Measurements from ENCODE around the gene ADAD2.
"Not testable (repeated sequence)": the region's sequence is repeated elsewhere in the genome, so short reads cannot be mapped to it uniquely, and the experiment has no call there.

Gene ADAD2

DNA sequence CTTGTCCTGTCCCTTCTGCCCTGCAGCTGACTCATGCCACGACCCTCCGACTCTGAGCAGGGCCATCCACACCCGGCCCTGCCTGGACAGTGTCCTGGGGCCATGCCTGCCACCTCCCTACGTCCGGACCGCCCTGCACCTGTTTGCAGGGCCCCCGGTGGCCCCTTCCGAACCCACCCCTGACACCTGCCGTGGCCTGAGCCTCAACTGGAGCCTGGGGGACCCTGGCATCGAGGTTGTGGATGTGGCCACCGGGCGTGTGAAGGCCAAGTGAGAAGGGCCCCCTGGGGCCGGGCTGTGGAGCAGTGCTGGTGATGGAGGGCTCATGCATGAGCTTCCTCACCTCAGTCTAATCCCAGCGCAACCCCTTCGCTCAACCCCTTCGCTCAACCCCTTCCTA is 5.1 kb downstream of the ADAD2 start:
- DNase-seq (ENCODE audit: low read depth in 2 of 2): no peak
- H3K4me3 ChIP-seq (replicated peaks in 1 of 2; ENCODE audit: low read depth in 2 of 2, low read length in 2 of 2): no peak overlapping the region
- TF ChIP-seq, protein P1, sequence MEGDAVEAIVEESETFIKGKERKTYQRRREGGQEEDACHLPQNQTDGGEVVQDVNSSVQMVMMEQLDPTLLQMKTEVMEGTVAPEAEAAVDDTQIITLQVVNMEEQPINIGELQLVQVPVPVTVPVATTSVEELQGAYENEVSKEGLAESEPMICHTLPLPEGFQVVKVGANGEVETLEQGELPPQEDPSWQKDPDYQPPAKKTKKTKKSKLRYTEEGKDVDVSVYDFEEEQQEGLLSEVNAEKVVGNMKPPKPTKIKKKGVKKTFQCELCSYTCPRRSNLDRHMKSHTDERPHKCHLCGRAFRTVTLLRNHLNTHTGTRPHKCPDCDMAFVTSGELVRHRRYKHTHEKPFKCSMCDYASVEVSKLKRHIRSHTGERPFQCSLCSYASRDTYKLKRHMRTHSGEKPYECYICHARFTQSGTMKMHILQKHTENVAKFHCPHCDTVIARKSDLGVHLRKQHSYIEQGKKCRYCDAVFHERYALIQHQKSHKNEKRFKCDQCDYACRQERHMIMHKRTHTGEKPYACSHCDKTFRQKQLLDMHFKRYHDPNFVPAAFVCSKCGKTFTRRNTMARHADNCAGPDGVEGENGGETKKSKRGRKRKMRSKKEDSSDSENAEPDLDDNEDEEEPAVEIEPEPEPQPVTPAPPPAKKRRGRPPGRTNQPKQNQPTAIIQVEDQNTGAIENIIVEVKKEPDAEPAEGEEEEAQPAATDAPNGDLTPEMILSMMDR (IDR thresholded peaks at IDR 0.05; ENCODE audit: low read depth, low read length): no peak

- no peak for DNase-seq (ENCODE audit: low read depth in 2 of 2)
- TF ChIP-seq, protein P1 (IDR thresholded peaks at IDR 0.05; ENCODE audit: low read depth, low read length): no peak
- no peak overlapping the region for H3K4me3 ChIP-seq (replicated peaks in 1 of 2; ENCODE audit: low read depth in 2 of 2, low read length in 2 of 2)
Observed at GRCh38 chr16:84196727-84197394, 5.9 kb downstream of the ADAD2 start.

GRCh38 chr16:84197466-84198128 is 6.6 kb downstream of the ADAD2 start:
- no peak for DNase-seq (ENCODE audit: low read depth in 2 of 2)
- TF ChIP-seq, protein P1 (IDR thresholded peaks at IDR 0.05; ENCODE audit: low read depth, low read length): no peak
- H3K4me3 ChIP-seq (replicated peaks in 1 of 2; ENCODE audit: low read depth in 2 of 2, low read length in 2 of 2): no peak overlapping the region

- no peak overlapping the region for H3K4me3 ChIP-seq (replicated peaks in 1 of 2; ENCODE audit: low read depth in 2 of 2, low read length in 2 of 2)
- TF ChIP-seq, protein P1 (IDR thresholded peaks at IDR 0.05; ENCODE audit: low read depth, low read length): no peak
- peak; percentile 73 to 85 for DNase-seq (ENCODE audit: low read depth in 2 of 2)
Observed at GRCh38 chr16:84198401-84198800, 7.4 kb downstream of the ADAD2 start.

- TF ChIP-seq, protein P1 (IDR thresholded peaks at IDR 0.05; ENCODE audit: low read depth, low read length): no peak
- no peak for DNase-seq (ENCODE audit: low read depth in 2 of 2)
- no peak overlapping the region for H3K4me3 ChIP-seq (replicated peaks in 1 of 2; ENCODE audit: low read depth in 2 of 2, low read length in 2 of 2)
Observed at GRCh38 chr16:84199097-84199496, 8.1 kb downstream of the ADAD2 start.

- H3K4me3 ChIP-seq (replicated peaks in 1 of 2; ENCODE audit: low read depth in 2 of 2, low read length in 2 of 2): no peak overlapping the region
- DNase-seq (ENCODE audit: low read depth in 2 of 2): no peak
- TF ChIP-seq, protein P1 (IDR thresholded peaks at IDR 0.05; ENCODE audit: low read depth, low read length): no peak
Observed at GRCh38 chr16:84199861-84200260, 8.9 kb downstream of the ADAD2 start.

DNA sequence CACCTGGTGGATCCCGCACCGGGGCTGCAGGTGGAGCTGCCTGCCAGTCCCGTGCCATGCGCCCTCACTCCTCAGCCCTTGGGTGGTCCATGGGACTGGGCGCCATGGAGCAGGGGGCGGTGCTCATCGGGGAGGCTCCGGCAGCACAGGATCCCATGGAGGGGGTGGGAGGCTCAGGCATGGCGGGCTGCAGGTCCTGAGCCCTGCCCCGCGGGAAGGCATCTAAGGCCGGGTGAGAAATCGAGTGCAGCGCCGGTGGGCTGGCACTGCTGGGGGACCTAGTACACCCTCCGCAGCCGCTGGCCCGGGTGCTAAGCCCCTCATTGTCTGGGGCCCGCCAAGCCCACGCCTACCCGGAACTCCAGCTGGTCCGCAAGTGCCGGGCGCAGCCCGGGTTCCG is 13.6 kb downstream of the ADAD2 start:
- H3K4me3 ChIP-seq (replicated peaks in 1 of 2; ENCODE audit: low read depth in 2 of 2, low read length in 2 of 2); DNase-seq (ENCODE audit: low read depth in 2 of 2): not testable (repeated sequence)

- H3K4me3 ChIP-seq (replicated peaks in 1 of 2; ENCODE audit: low read depth in 2 of 2, low read length in 2 of 2): not testable (repeated sequence)
- peak in 1 of 2 donors; percentile 55 for DNase-seq (ENCODE audit: low read depth in 2 of 2)
Observed at GRCh38 chr16:84205123-84205522, 14.2 kb downstream of the ADAD2 start.
